IPS-15b (cell line): ENCODE measurements around the gene HSBP1L1.

ENCODE experiments used
- H3K27me3 ChIP-seq: one replicate; pipeline ENCODE4 v1.6.1; 2013; ENCODE audit warnings: low read length; ENCODE audit not compliant: control insufficient read depth, insufficient read depth
- H3K36me3 ChIP-seq: one replicate; pipeline ENCODE4 v1.6.1; 2013; ENCODE audit warnings: low read length; ENCODE audit not compliant: control insufficient read depth, insufficient read depth
- H3K4me1 ChIP-seq: one replicate; pipeline ENCODE4 v1.6.1; 2013; ENCODE audit warnings: mild to moderate bottlenecking, low read length; ENCODE audit not compliant: control insufficient read depth, insufficient read depth
- H3K4me3 ChIP-seq: one replicate; pipeline ENCODE4 v1.5.1; 2013; ENCODE audit warnings: low read depth, low read length
- H3K9ac ChIP-seq: one replicate; pipeline ENCODE4 v1.6.1; 2013; ENCODE audit warnings: low read depth, mild to moderate bottlenecking, low read length
- H3K9me3 ChIP-seq: one replicate; pipeline ENCODE4 v1.6.1; 2013; ENCODE audit warnings: mild to moderate bottlenecking, low read length; ENCODE audit not compliant: control insufficient read depth, insufficient read depth

The HSBP1L1 gene

GRCh38 chr18:79960921-79961526, 3.4 kb upstream of the HSBP1L1 start:
- no peaks in the 10 kb centered on the region for H3K9me3 ChIP-seq
- H3K27me3 ChIP-seq, result peaks cover 69% of the 10 kb centered on the region
- peaks cover 2% of the 10 kb centered on the region for H3K36me3 ChIP-seq
- no peak overlapping the region for H3K9ac ChIP-seq
- no peak overlapping the region for H3K4me3 ChIP-seq
- peaks cover 22% of the 10 kb centered on the region for H3K4me1 ChIP-seq

DNA sequence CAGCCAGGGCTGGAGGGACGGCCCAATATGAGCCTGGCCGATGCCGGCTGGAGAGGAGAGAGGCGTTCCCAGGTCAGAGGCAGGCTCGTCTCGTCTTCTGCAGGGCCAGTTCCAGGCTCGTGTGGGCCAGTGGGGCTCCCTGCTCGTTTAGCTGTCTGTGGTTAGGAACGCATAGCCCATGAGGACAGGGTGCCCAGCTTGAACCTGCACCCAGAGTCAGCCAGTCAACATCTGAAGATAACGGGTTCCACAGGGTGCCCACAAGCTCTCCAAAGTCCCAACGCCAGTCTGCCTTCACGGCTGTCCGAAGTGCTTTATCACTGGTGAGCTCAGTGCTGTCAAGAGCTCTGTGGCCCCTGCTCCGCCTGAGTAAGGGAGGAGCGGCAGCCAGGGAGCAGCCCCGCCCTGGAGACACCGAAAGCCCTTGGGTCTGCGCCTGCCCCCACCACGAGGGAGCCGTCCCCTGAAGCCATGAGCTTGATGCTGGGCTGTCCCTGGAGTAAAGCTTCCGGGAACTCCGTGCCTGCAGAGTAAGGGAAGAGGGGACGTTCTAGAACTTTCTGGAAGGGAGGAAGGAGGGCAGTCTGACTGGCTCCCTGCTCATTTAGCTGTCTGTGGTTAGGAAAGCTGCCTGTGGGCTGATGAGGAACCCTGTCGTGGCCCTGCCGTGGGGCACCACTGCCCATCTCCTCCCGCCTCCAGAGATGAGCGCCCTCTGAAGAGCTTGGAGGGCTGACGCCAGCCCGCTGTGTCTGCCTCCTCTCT, 2.7 kb upstream of the HSBP1L1 start:
- peaks cover 62% of the 10 kb centered on the region for H3K27me3 ChIP-seq
- H3K9ac ChIP-seq, result no peak overlapping the region
- peaks cover 2% of the 10 kb centered on the region for H3K36me3 ChIP-seq
- H3K9me3 ChIP-seq, result no peaks in the 10 kb centered on the region
- H3K4me1 ChIP-seq, result peaks cover 22% of the 10 kb centered on the region
- no peak overlapping the region for H3K4me3 ChIP-seq

GRCh38 chr18:79962311-79962710, 2.1 kb upstream of the HSBP1L1 start:
- Histone ChIP-seq H3K4me3 (no peak overlapping the region), H3K9me3 (no peaks in the 10 kb centered on the region), H3K4me1 (peaks cover 22% of the 10 kb centered on the region), H3K9ac (no peak overlapping the region), H3K27me3 (peaks cover 62% of the 10 kb centered on the region), H3K36me3 (peaks cover 2% of the 10 kb centered on the region)

GRCh38 chr18:79962835-79963657, 1.4 kb upstream of the HSBP1L1 start:
- no peak overlapping the region for H3K9ac ChIP-seq
- peaks cover 22% of the 10 kb centered on the region for H3K4me1 ChIP-seq
- no peaks in the 10 kb centered on the region for H3K9me3 ChIP-seq
- H3K27me3 ChIP-seq, result peaks cover 62% of the 10 kb centered on the region
- peaks cover 2% of the 10 kb centered on the region for H3K36me3 ChIP-seq
- H3K4me3 ChIP-seq, result no peak overlapping the region

DNA sequence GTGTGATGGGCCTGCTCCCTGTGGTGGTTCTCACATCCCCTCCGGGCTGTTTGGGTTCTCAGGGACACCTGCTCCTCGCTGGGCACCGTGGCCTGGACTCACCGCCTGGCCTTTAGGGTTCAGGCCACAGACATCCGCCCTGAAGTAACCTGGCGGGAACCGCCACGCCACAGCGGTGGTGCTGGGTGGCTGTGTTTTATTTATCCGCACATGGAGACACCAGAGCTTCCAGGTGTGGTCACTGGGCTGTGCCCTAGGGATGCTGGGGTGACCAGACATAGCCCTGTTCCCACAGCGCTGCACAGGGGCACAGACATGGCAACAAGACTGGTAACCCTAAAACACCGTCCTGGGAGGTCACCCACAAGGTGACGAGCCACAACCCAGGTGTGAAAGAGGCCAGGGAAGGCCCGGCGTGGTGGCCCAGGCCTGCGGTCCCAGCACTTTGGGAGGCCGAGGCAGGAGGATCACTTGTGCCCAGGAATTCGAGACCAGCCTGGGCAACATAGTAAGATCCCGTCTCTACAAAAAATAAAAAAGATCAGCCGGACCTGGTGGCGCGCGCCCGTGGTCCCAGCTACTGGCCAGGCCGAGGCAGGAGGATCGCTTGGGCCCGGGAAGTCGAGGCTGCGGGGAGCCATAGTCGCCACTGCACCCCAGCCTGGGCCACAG, 649 bp upstream of the HSBP1L1 start:
- Histone ChIP-seq H3K36me3 (peaks cover 2% of the 10 kb centered on the region), H3K27me3 (peaks cover 56% of the 10 kb centered on the region), H3K9ac (no peak overlapping the region), H3K9me3 (no peaks in the 10 kb centered on the region), H3K4me3 (peak overlapping the region; percentile 35), H3K4me1 (peaks cover 17% of the 10 kb centered on the region)

DNA sequence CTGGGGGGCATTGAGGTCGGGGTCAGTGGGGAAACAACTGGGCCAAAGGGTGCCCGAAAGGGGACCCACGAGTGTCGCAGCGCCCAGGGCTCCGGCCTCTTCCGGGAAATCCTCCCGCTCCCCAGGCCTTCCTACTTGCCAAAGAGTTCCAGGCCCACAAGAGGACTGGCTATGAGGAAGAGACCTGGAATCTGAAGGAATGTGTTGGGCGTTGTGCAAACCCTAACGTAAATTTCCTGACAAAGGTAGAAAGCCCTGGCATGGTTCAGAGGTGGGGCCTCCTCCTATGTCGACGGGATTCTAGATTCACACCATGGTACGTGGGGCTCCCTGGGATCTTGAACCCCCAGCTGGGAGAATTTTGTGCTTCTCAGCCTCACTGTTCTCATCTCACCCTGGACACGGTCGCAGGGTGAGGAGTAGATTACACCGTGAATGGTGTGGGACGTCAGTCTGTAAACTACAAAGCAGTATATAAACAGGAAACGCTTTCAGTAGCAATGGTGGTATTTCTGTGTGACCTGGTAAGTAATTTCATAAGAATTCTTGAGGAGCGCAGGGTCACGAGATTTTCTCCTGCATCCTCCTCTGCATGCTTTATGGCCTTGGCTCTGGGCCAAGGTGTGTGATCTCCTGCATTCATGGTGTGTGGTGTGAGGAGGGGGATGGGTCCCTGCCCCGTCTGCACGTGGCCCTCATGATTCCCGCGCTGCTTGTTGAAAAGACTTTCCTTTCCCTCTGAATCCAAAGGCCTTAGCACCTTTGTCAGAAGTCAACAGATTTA, 868 bp downstream of the HSBP1L1 start:
- peaks cover 10% of the 10 kb centered on the region for H3K4me1 ChIP-seq
- peak overlapping the region; percentile 30 for H3K4me3 ChIP-seq
- H3K27me3 ChIP-seq, result peaks cover 44% of the 10 kb centered on the region
- H3K36me3 ChIP-seq, result peaks cover 2% of the 10 kb centered on the region
- H3K9ac ChIP-seq, result no peak overlapping the region
- no peaks in the 10 kb centered on the region for H3K9me3 ChIP-seq

DNA sequence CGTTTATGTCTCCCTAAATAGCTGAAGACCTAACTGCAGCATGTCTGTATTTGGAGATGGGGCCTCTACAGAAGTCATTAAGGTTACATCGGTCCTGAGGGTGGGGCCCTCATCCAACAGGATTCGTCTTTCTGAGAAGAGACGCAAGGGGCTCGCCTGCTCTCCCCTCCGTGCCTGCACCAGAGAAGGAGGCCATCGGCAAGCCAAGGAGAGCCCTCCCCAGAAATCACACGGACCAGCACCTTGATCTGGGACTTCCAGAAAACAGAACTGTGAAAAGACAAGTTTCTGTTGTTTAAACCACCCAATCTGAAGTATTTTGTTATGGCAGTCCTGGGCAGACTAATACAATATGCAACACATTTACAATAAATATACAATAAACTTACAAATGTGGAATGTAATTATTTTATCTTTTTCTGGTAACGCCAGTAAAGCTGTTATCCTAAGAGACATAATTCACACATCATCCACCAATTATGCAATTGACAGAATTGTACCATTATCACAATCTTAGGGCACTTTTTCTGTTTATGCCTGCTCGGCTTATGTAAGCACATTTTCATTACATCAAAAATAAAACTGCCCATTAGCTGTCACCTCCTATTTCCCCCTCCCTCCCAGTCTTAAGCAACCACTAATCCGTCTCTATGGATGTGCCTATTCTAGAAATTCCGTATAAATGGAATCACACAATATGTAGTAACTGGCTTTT, 6.1 kb downstream of the HSBP1L1 start:
- peaks cover 19% of the 10 kb centered on the region for H3K36me3 ChIP-seq
- H3K27me3 ChIP-seq, result peaks cover under 1% of the 10 kb centered on the region
- H3K4me1 ChIP-seq, result peaks cover under 1% of the 10 kb centered on the region
- no peak overlapping the region for H3K9ac ChIP-seq
- no peaks in the 10 kb centered on the region for H3K9me3 ChIP-seq
- H3K4me3 ChIP-seq, result no peak overlapping the region

DNA sequence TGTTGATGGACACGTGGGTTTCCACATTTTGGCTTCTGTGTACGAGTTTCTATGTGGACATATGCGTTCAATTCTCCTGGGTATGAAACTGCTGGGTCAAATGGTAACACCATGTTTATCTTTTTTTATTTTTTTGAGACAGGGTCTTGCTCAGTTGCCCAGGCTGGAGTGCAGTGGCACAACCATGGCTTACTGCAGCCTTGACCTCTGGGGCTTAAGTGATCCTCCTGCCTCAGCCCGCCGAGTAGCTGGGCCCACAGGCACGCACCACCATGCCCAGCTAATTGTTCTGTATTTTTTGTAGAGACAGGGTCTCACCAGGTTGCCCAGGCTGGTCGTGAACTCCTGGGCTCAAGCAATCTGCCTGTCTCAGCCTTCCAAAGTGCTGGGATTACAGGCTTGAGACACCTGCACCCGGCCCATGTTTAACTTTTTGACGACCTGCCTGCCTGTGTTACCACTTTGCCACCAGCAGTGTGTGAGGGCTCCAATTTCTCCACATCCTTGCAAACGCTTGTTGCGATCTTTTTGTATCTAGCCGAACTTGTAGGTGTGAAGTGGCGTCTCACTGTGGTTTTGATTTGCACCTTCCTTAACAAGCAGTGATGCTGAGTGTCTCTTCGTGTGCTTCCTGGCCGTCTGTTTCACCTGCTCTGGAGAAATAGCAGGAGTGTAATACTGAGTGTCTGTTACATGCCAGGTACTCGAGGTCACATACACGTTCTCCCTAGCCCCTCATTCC, 6.9 kb downstream of the HSBP1L1 start:
- H3K36me3 ChIP-seq, result peaks cover 19% of the 10 kb centered on the region
- no peaks in the 10 kb centered on the region for H3K9me3 ChIP-seq
- H3K9ac ChIP-seq, result no peak overlapping the region
- no peaks in the 10 kb centered on the region for H3K27me3 ChIP-seq
- H3K4me1 ChIP-seq, result no peaks in the 10 kb centered on the region
- no peak overlapping the region for H3K4me3 ChIP-seq

DNA sequence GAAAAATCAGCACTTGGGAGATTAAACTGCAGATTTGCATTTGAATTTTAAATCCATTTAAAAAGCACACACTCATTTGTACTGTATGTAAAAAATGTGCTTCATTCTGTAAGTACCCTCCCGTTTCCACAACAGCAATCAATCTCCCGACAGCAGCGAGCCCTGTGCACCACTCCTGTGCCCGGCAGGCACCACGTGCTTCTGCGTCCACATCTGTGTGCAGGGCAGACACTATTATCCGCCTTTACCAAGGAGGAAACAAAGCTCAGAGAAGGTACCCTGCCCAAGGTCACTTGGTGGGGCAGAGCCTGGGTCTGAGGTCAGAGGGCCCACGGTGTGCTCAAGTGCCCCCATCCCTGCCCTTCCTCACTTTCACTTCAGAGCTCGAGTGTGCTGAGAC, 7.5 kb downstream of the HSBP1L1 start:
- H3K9me3 ChIP-seq, result no peaks in the 10 kb centered on the region
- no peak overlapping the region for H3K9ac ChIP-seq
- H3K36me3 ChIP-seq, result peaks cover 19% of the 10 kb centered on the region
- H3K27me3 ChIP-seq, result no peaks in the 10 kb centered on the region
- no peaks in the 10 kb centered on the region for H3K4me1 ChIP-seq
- H3K4me3 ChIP-seq, result no peak overlapping the region

DNA sequence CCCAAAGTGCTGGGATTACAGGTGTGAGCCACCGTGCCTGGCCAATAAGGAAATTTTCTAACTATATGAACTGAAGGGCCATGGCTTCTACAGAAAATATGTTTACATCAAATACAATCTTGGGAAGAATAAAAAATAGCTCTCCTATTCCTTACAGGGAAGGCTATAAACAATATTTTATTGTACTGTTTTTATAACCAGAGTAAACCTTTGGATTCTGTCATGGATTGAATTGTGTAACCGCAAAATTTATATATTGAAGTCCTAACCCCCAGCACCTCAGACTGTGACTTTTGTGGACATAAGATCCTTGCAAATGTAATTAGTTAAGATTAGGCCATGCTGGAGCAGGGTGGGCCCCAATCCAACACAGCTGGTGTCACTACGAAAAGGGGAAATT, 8.3 kb downstream of the HSBP1L1 start:
- no peaks in the 10 kb centered on the region for H3K9me3 ChIP-seq

More for the DNA sequence above, 8.3 kb downstream of the HSBP1L1 start:
- Histone ChIP-seq H3K4me1 (no peaks in the 10 kb centered on the region), H3K27me3 (no peaks in the 10 kb centered on the region), H3K36me3 (peaks cover 19% of the 10 kb centered on the region), H3K9ac (no peak overlapping the region), H3K4me3 (no peak overlapping the region)
